ENCODE data around the gene CPTP.

CPTP gene

DNA sequence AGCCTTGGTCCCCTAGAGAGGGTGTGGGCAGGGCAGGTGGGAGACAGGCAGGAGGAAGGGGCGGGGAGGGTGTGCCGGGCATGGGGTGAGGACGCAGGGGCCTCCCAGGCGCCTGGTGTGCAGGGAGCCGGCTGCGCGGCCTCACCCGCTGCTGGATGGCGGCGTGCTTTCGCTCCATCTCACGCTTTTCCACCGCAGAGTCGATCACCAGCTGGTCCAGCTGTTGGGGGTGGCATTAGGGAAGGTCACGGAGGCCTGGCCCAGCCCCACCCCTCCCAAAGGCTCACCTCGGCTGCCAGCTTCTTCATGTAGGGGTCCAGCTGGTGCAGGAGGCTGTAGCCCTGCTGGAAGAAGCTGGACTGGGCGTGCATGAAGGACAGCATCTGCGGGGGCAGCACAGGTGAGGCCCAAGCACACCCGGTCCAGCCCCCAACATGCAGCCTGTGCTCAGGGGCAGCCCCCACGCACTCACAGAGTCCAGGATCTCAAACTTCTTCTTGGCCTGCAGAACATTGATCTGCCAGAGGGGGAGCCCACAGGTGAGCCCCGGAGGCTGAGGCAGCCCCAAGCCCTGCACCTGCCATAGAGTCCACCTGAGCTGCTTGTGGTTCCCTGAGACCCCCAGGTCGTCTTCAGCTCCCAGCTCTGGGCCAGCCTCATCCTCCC, 24.8 kb upstream of the CPTP start:
- Histone ChIP-seq H3K14ac (ENCODE audit: low read length in 2 of 2) (no peak overlapping the region), H3K23ac (ENCODE audit: low read length in 2 of 2) (no peak overlapping the region), H4K8ac (ENCODE audit: low read length) (no peak overlapping the region), H3K4ac (ENCODE audit: low read depth in 1 of 2, low read length in 2 of 2) (no peak overlapping the region), H2BK120ac (ENCODE audit: low read depth, low read length) (no peak overlapping the region), H3K36me3 (ENCODE audit: control insufficient read depth in 1 of 2, insufficient read depth in 2 of 2, low read depth in 1 of 2, low read length in 2 of 2) (peaks cover 5 to 77% of the 10 kb centered on the region in 2 experiments), H3K4me3 (ENCODE audit: insufficient read depth in 1 of 2, low read depth in 1 of 2, low read length in 2 of 2) (peak overlapping the region in 1 of 2 experiments; percentile 7), H2BK15ac (ENCODE audit: low read depth, poor library complexity, severe bottlenecking) (no peak overlapping the region), H2AFZ (ENCODE audit: low read depth, low read length) (no peak overlapping the region), H3K18ac (ENCODE audit: low read depth in 1 of 2, low read length in 2 of 2) (no peak overlapping the region), H2AK5ac (ENCODE audit: low read length, severe bottlenecking) (no peak overlapping the region), H3K4me2 (ENCODE audit: low read length, poor library complexity, severe bottlenecking) (no peak overlapping the region), H3K79me1 (replicated peaks; ENCODE audit: low read length, poor library complexity, severe bottlenecking) (peaks cover 21% of the 10 kb centered on the region), H3K4me1 (ENCODE audit: control insufficient read depth, insufficient read depth, low read depth, low read length) (peaks cover 28% of the 10 kb centered on the region), H3K9ac (ENCODE audit: low read length) (no peak overlapping the region), H2BK5ac (ENCODE audit: low read depth, low read length, poor library complexity, severe bottlenecking) (no peak overlapping the region), H4K91ac (ENCODE audit: low read length) (no peak overlapping the region), H3K9me3 (ENCODE audit: control insufficient read depth, low read length) (no peaks in the 10 kb centered on the region), H2BK12ac (ENCODE audit: low read length in 2 of 2) (no peak overlapping the region), H3K27ac (ENCODE audit: low read length, poor library complexity, severe bottlenecking) (no peak overlapping the region), H3K27me3 (ENCODE audit: control insufficient read depth in 1 of 2, insufficient read depth in 1 of 2, low read length in 2 of 2) (no peaks in the 10 kb centered on the region)
- 89% methylated on average over 15 of the region's 22 CpGs for WGBS
- DNase-seq, result no peak

DNA sequence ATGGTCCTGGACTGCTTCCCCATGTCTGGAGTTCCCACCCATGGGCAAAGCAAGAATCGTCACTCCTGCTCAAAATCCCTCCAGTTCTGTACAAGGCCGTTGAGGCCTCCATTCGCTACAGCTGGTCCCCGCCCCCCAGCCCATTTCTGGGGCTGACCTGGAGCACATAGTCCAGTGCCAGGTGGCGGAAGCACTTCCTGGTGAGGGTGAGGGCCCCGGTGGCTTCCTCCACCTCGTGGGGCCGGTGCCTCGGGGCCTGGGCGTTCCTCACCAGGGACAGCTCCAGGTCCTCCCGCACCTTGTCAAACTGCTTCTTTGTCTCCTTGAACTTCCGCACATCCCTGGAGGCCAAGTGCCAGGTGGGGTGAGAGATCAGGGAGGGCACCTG, 24.3 kb upstream of the CPTP start:
- H3K9me3 ChIP-seq (ENCODE audit: control insufficient read depth, low read length), result no peaks in the 10 kb centered on the region

GRCh38 chr1:1302006-1302430, 22.6 kb upstream of the CPTP start:
- Histone ChIP-seq H2BK15ac (ENCODE audit: low read depth, poor library complexity, severe bottlenecking) (peak overlapping the region; percentile 31), H3K18ac (ENCODE audit: low read depth in 1 of 2, low read length in 2 of 2) (no peak overlapping the region), H3K4me1 (ENCODE audit: control insufficient read depth, insufficient read depth, low read depth, low read length) (peaks cover 48% of the 10 kb centered on the region), H2BK5ac (ENCODE audit: low read depth, low read length, poor library complexity, severe bottlenecking) (no peak overlapping the region), H3K36me3 (ENCODE audit: control insufficient read depth in 1 of 2, insufficient read depth in 2 of 2, low read depth in 1 of 2, low read length in 2 of 2) (peaks cover 0 to 59% of the 10 kb centered on the region in 2 experiments), H2AK5ac (ENCODE audit: low read length, severe bottlenecking) (no peak overlapping the region), H2AFZ (ENCODE audit: low read depth, low read length) (no peak overlapping the region), H2BK12ac (ENCODE audit: low read length in 2 of 2) (no peak overlapping the region), H3K4ac (ENCODE audit: low read depth in 1 of 2, low read length in 2 of 2) (no peak overlapping the region), H3K4me3 (ENCODE audit: insufficient read depth in 1 of 2, low read depth in 1 of 2, low read length in 2 of 2) (no peak overlapping the region), H3K27me3 (ENCODE audit: control insufficient read depth in 1 of 2, insufficient read depth in 1 of 2, low read length in 2 of 2) (no peaks in the 10 kb centered on the region), H4K91ac (ENCODE audit: low read length) (no peak overlapping the region), H3K14ac (ENCODE audit: low read length in 2 of 2) (no peak overlapping the region), H3K27ac (ENCODE audit: low read length, poor library complexity, severe bottlenecking) (no peak overlapping the region), H3K9ac (ENCODE audit: low read length) (no peak overlapping the region), H2BK120ac (ENCODE audit: low read depth, low read length) (no peak overlapping the region), H3K9me3 (ENCODE audit: control insufficient read depth, low read length) (no peaks in the 10 kb centered on the region), H3K79me1 (replicated peaks; ENCODE audit: low read length, poor library complexity, severe bottlenecking) (peaks cover 21% of the 10 kb centered on the region), H3K4me2 (ENCODE audit: low read length, poor library complexity, severe bottlenecking) (no peak overlapping the region), H4K8ac (ENCODE audit: low read length) (no peak overlapping the region), H3K23ac (ENCODE audit: low read length in 2 of 2) (no peak overlapping the region)
- 90% methylated on average over 9 of the region's 9 CpGs for WGBS
- DNase-seq, result no peak

More for the DNA sequence above, 24.3 kb upstream of the CPTP start:
- Histone ChIP-seq H3K36me3 (ENCODE audit: control insufficient read depth in 1 of 2, insufficient read depth in 2 of 2, low read depth in 1 of 2, low read length in 2 of 2) (peaks cover 1 to 72% of the 10 kb centered on the region in 2 experiments), H3K9ac (ENCODE audit: low read length) (no peak overlapping the region), H3K27ac (ENCODE audit: low read length, poor library complexity, severe bottlenecking) (no peak overlapping the region), H3K23ac (ENCODE audit: low read length in 2 of 2) (no peak overlapping the region), H2AK5ac (ENCODE audit: low read length, severe bottlenecking) (no peak overlapping the region), H4K91ac (ENCODE audit: low read length) (no peak overlapping the region), H3K4me3 (ENCODE audit: insufficient read depth in 1 of 2, low read depth in 1 of 2, low read length in 2 of 2) (no peak overlapping the region), H3K27me3 (ENCODE audit: control insufficient read depth in 1 of 2, insufficient read depth in 1 of 2, low read length in 2 of 2) (no peaks in the 10 kb centered on the region), H3K4ac (ENCODE audit: low read depth in 1 of 2, low read length in 2 of 2) (no peak overlapping the region), H2AFZ (ENCODE audit: low read depth, low read length) (no peak overlapping the region), H3K4me1 (ENCODE audit: control insufficient read depth, insufficient read depth, low read depth, low read length) (peaks cover 34% of the 10 kb centered on the region), H2BK12ac (ENCODE audit: low read length in 2 of 2) (no peak overlapping the region), H3K4me2 (ENCODE audit: low read length, poor library complexity, severe bottlenecking) (no peak overlapping the region), H2BK5ac (ENCODE audit: low read depth, low read length, poor library complexity, severe bottlenecking) (no peak overlapping the region), H3K14ac (ENCODE audit: low read length in 2 of 2) (no peak overlapping the region), H3K18ac (ENCODE audit: low read depth in 1 of 2, low read length in 2 of 2) (no peak overlapping the region), H2BK15ac (ENCODE audit: low read depth, poor library complexity, severe bottlenecking) (no peak overlapping the region), H3K79me1 (replicated peaks; ENCODE audit: low read length, poor library complexity, severe bottlenecking) (peaks cover 21% of the 10 kb centered on the region), H4K8ac (ENCODE audit: low read length) (no peak overlapping the region), H2BK120ac (ENCODE audit: low read depth, low read length) (no peak overlapping the region)
- 94% methylated on average over 12 of the region's 12 CpGs for WGBS
- no peak for DNase-seq

- Histone ChIP-seq H4K8ac (ENCODE audit: low read length) (no peak overlapping the region), H3K36me3 (ENCODE audit: control insufficient read depth in 1 of 2, insufficient read depth in 2 of 2, low read depth in 1 of 2, low read length in 2 of 2) (peaks cover 0 to 53% of the 10 kb centered on the region in 2 experiments), H2AK5ac (ENCODE audit: low read length, severe bottlenecking) (no peak overlapping the region), H4K91ac (ENCODE audit: low read length) (no peak overlapping the region), H3K79me1 (replicated peaks; ENCODE audit: low read length, poor library complexity, severe bottlenecking) (peaks cover 21% of the 10 kb centered on the region), H3K27me3 (ENCODE audit: control insufficient read depth in 1 of 2, insufficient read depth in 1 of 2, low read length in 2 of 2) (no peaks in the 10 kb centered on the region), H3K14ac (ENCODE audit: low read length in 2 of 2) (no peak overlapping the region), H2BK5ac (ENCODE audit: low read depth, low read length, poor library complexity, severe bottlenecking) (no peak overlapping the region), H3K4me2 (ENCODE audit: low read length, poor library complexity, severe bottlenecking) (no peak overlapping the region), H3K9me3 (ENCODE audit: control insufficient read depth, low read length) (no peaks in the 10 kb centered on the region), H2BK12ac (ENCODE audit: low read length in 2 of 2) (no peak overlapping the region), H3K4ac (ENCODE audit: low read depth in 1 of 2, low read length in 2 of 2) (peak overlapping the region in 1 of 2 experiments; percentile 35), H3K4me3 (ENCODE audit: insufficient read depth in 1 of 2, low read depth in 1 of 2, low read length in 2 of 2) (no peak overlapping the region), H3K18ac (ENCODE audit: low read depth in 1 of 2, low read length in 2 of 2) (no peak overlapping the region), H3K27ac (ENCODE audit: low read length, poor library complexity, severe bottlenecking) (no peak overlapping the region), H3K9ac (ENCODE audit: low read length) (no peak overlapping the region), H3K4me1 (ENCODE audit: control insufficient read depth, insufficient read depth, low read depth, low read length) (peaks cover 51% of the 10 kb centered on the region), H2AFZ (ENCODE audit: low read depth, low read length) (no peak overlapping the region), H2BK120ac (ENCODE audit: low read depth, low read length) (no peak overlapping the region), H2BK15ac (ENCODE audit: low read depth, poor library complexity, severe bottlenecking) (no peak overlapping the region), H3K23ac (ENCODE audit: low read length in 2 of 2) (no peak overlapping the region)
- no peak for DNase-seq
- WGBS, result 91% methylated on average over 31 of the region's 31 CpGs
Measured at GRCh38 chr1:1302951-1303509, 21.6 kb upstream of the CPTP start.
